Ramos (cell line): ENCODE measurements around the gene ACSM3.

ENCODE experiments used
- in situ Hi-C: fragments of 300-500 bp; cut with MboI; formaldehyde crosslinking; loops from one replicate; pipeline ENCODE4 v1.14.3; 2022; ENCODE audit warnings: low sequenced_read_pairs; ENCODE audit not compliant: unreplicated experiment

The ACSM3 gene

DNA sequence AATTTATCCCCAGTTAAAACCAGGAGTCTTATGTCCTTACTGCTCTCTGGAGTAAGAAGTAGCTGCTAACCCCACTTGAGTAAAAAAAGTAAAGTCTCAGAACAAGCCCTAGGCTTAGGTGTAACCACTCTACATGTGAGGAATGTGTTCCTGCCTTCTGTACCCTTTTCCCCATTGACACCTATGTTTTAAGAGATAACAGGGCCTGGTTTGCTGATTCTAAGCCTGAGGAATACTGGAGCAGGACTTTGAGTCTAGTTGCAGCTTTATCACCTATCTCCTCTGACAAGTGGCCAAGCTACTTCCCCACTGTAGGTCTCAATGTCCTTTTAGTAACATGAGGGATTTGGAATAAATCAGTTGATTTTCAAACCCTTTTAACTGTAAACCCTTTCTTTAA is 82.7 kb downstream of the ACSM3 start:
- in situ Hi-C loops = no loop called here
